Right lobe of liver (tissue), 6 donors: ENCODE data around the gene SAMD7. TPM values are rescaled to one million over a fixed set of nuclear protein-coding genes. Genes with fewer than 3 reads are reported as not detected.

Source experiments
- ATAC-seq, 4 donors: fragments of 200-7000 bp; cut with Tn5 transposase; one replicate each; pipeline ENCODE4 v1.9.1; 2020; ENCODE audit warnings: mild to moderate bottlenecking in 4 of 4, moderate library complexity in 4 of 4
- DNase-seq, 3 donors: peaks; one replicate each; pipeline ENCODE4 v3.0.0-alpha.2; 2020
- H3K27ac ChIP-seq, 3 donors: fragments of 200-600 bp; one replicate each; pipeline ENCODE4 v1.8.0; 2022
- H3K27me3 ChIP-seq, 2 donors: fragments of 200-600 bp; one replicate each; pipeline ENCODE4 v1.8.0; 2022
- H3K36me3 ChIP-seq, 4 donors: fragments of 200-600 bp; sonication (generic) in 1 of 4; one replicate each; pipeline versions ENCODE4 v1.5.1 to v1.8.0; 2017 to 2022; ENCODE audit warnings: control low read depth in 1 of 4
- H3K4me1 ChIP-seq, 4 donors: fragments of 200-600 bp; sonication (generic) in 1 of 4; one replicate each; pipeline versions ENCODE4 v1.5.1 to v1.8.0; 2017 to 2022; ENCODE audit warnings: control low read depth in 1 of 4
- H3K4me3 ChIP-seq, 3 donors: fragments of 200-600 bp; one replicate each; pipeline ENCODE4 v1.8.0; 2022
- H3K9me3 ChIP-seq, 4 donors: fragments of 200-600 bp; sonication (generic) in 1 of 4; one replicate each; pipeline versions ENCODE4 v1.5.1 to v1.8.0; 2017 to 2022; ENCODE audit warnings: control low read depth in 1 of 4
- CTCF ChIP-seq, 4 donors: fragments of 200-600 bp in 3 of 4; fragments of 450-650 bp in 1 of 4; IDR thresholded peaks; one replicate each; pipeline versions ENCODE4 v1.5.1 to v1.8.0; 2016 to 2022; ENCODE audit warnings: antibody characterized with exemption in 4 of 4, mild to moderate bottlenecking in 2 of 4
- POLR2A ChIP-seq: fragments of 450-650 bp; IDR thresholded peaks from one replicate; pipeline ENCODE4 v1.6.1; 2017; ENCODE audit warnings: antibody characterized with exemption, mild to moderate bottlenecking
- whole genome bisulfite sequencing: methylation state at CpG from one replicate; pipeline ENCODE4 v1.1.6; 2018; ENCODE audit warnings: low coverage, low lambda C conversion rate; ENCODE audit not compliant: insufficient coverage; ENCODE audit errors: missing lambda C conversion rate; 5-methylcytosine and 5-hydroxymethylcytosine counted together
- intact Hi-C, 2 donors: fragments of 100-400 bp; cut with DNase I; formaldehyde crosslinking; loops; one replicate each; pipeline versions ENCODE4 v1.11.2 to v1.14.1; 2022
- total RNA-seq, 6 experiments: library from RNA; depleted of rRNA in 2 of 6; stranded (reverse); fragments of >200 nt in 2 of 6; fragmentation: NEBNext Ultra II Directional in 3 of 6; extraction: Animal tissue kit (Norgen Biotek cat#: 25700) in 3 of 6; gene quantifications; one replicate each; pipeline versions ENCODE4 v1.1.0 to v1.2.4, GENCODE V29; 2016 to 2023
- donor health status: DM: no; HTN: yes; CAD: no.
- donor health status: DM: no; HTN: no; CAD: no.
- donor health status: DM: no; HTN: no; CAD: no.
- donor health status: DM: no; HTN: yes; CAD: no.
- donor health status: DM: no; HTN: yes; CAD: no.

SAMD7 gene
- total RNA-seq, 6 experiments from 2014 or later: not detected

- intact Hi-C loops: no loop called here
- WGBS: 62% methylated on average over 21 of the region's 21 CpGs
- no peaks in the 10 kb centered on the region for H3K27me3 ChIP-seq
- H3K9me3 ChIP-seq: no peaks in the 10 kb centered on the region
- TF ChIP-seq POLR2A (no peak), CTCF (IDR thresholded peaks at IDR 0.05) (no peak)
- H3K27ac ChIP-seq: peak overlapping the region; percentile 95 to 97 (median 96)
- peaks cover 0 to 20% (median 6%) of the 10 kb centered on the region in 4 donors for H3K4me1 ChIP-seq
- H3K4me3 ChIP-seq: peak overlapping the region; percentile 73 to 77 (median 77)
- DNase-seq (no peak), ATAC-seq (peak; percentile 1 to 22 (median 8))
- H3K36me3 ChIP-seq: no peaks in the 10 kb centered on the region
Observed at GRCh38 chr3:169965562-169966427, 54.4 kb downstream of the SAMD7 start.

GRCh38 chr3:169966428-169966950 is 55.1 kb downstream of the SAMD7 start, which contains the start of gene SEC62:
TSS of gene SEC62 (plus strand) at chr3:169966807. CDS start at chr3:169966823, 16 bp downstream.
- H3K27me3 ChIP-seq: no peaks in the 10 kb centered on the region
- ATAC-seq: peak; percentile 94 to 96 (median 94)
- H3K27ac ChIP-seq: peak within 1 kb of the TSS; percentile 95 to 97 (median 96)
- WGBS: 0% methylated on average over 21 of the region's 37 CpGs
- intact Hi-C loops: no loop called here
- peak; percentile 25 to 40 (median 38) for TF ChIP-seq CTCF (IDR thresholded peaks at IDR 0.05)
- TF ChIP-seq POLR2A: peak; percentile 82
- H3K9me3 ChIP-seq: no peaks in the 10 kb centered on the region
- peak within 1 kb of the TSS; percentile 73 to 77 (median 77) for H3K4me3 ChIP-seq
- peak; percentile 95 to 96 (median 95) for DNase-seq
- no peaks in the 10 kb centered on the region for H3K36me3 ChIP-seq
- H3K4me1 ChIP-seq: peaks cover 0 to 22% (median 6%) of the 10 kb centered on the region in 4 donors

- peak; percentile 71 to 89 (median 81) for ATAC-seq
- no peaks in the 10 kb centered on the region for H3K27me3 ChIP-seq
- no peaks in the 10 kb centered on the region for H3K36me3 ChIP-seq
- DNase-seq: peak in 2 of 3 donors; percentile 72 to 75
- peak overlapping the region; percentile 95 to 97 (median 96) for H3K27ac ChIP-seq
- 2% methylated on average over 25 of the region's 44 CpGs for WGBS
- H3K4me1 ChIP-seq: peaks cover 0 to 29% (median 6%) of the 10 kb centered on the region in 4 donors
- TF ChIP-seq POLR2A (no peak), CTCF (IDR thresholded peaks at IDR 0.05) (no peak)
- peak overlapping the region; percentile 73 to 77 (median 77) for H3K4me3 ChIP-seq
- no peaks in the 10 kb centered on the region for H3K9me3 ChIP-seq
- intact Hi-C loops: no loop called here
Observed at GRCh38 chr3:169966951-169967915, 55.9 kb downstream of the SAMD7 start.

- Histone ChIP-seq H3K27ac (peak overlapping the region; percentile 95 to 97 (median 96)), H3K36me3 (no peaks in the 10 kb centered on the region), H3K9me3 (no peaks in the 10 kb centered on the region), H3K4me3 (peak overlapping the region; percentile 73 to 77 (median 77)), H3K27me3 (no peaks in the 10 kb centered on the region), H3K4me1 (peaks cover 0 to 32% (median 6%) of the 10 kb centered on the region in 4 donors)
- TF ChIP-seq POLR2A (no peak), CTCF (IDR thresholded peaks at IDR 0.05) (no peak)
- intact Hi-C loops: no loop called here
- DNase-seq (no peak), ATAC-seq (peak; percentile 29 to 51 (median 50))
- 10% methylated on average over 2 of the region's 2 CpGs for WGBS
Observed at GRCh38 chr3:169968224-169968885, 57.0 kb downstream of the SAMD7 start.
